Fibroblast of pulmonary artery (primary cell): ENCODE data around the gene LRP1B.

Experiments used
- DNase-seq: peaks from one replicate; pipeline ENCODE4 v3.0.0-alpha.2; 2010; ENCODE audit warnings: low read depth
- H3K4me3 ChIP-seq: replicated peaks from 2 replicates; pipeline ENCODE4 v1.5.1; 2011; ENCODE audit warnings: low read depth, mild to moderate bottlenecking, control low read depth, low read length, moderate library complexity
- TF ChIP-seq, protein P1 (sequence below): IDR thresholded peaks from 2 replicates; pipeline ENCODE4 v1.5.1; 2011; ENCODE audit warnings: mild to moderate bottlenecking, control low read depth, low read length, inconsistent platforms; ENCODE audit errors: missing control alignments

LRP1B gene

DNA sequence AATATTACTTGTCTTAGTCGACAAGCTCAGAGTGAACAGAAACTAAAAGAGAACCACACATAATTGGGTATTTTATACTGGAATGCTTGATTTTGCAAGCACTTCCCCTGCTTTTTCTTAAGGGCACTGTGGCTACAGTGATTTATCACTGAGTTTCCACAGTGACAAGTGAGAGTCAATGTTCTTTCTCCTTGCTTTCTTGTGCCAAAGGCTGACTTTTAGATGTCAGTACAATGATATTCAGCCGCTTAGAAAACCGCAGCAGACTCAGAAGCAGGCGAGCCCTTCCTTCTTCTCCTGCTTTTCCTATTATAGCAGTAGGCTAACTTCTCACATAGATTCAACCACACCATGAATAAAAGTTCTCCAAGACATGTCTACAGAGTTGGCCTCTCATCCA lies 1747.0 kb downstream of the LRP1B start:
- TF ChIP-seq, protein P1, sequence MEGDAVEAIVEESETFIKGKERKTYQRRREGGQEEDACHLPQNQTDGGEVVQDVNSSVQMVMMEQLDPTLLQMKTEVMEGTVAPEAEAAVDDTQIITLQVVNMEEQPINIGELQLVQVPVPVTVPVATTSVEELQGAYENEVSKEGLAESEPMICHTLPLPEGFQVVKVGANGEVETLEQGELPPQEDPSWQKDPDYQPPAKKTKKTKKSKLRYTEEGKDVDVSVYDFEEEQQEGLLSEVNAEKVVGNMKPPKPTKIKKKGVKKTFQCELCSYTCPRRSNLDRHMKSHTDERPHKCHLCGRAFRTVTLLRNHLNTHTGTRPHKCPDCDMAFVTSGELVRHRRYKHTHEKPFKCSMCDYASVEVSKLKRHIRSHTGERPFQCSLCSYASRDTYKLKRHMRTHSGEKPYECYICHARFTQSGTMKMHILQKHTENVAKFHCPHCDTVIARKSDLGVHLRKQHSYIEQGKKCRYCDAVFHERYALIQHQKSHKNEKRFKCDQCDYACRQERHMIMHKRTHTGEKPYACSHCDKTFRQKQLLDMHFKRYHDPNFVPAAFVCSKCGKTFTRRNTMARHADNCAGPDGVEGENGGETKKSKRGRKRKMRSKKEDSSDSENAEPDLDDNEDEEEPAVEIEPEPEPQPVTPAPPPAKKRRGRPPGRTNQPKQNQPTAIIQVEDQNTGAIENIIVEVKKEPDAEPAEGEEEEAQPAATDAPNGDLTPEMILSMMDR = no peak
- H3K4me3 ChIP-seq = no peak overlapping the region
- DNase-seq = peak; percentile 23

DNA sequence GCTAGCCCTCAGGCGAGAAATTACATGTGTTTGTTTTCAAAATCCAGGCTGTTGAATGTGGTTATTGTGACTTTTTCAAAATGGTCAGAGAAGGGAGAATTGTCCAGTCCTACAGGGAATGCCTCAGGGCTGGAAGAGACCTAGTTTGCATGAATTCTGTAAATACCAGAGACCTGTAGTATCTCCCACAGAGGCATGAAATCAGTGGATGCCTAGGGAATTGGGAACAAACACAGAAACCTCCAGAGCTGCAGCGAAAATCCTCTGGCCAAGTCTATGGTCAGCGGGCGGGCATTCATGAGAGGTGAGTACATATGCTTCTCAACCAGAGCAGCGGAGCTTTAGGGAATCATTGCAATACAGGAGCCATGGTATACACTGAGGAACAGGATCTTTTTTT lies 1754.1 kb downstream of the LRP1B start:
- DNase-seq = no peak
- TF ChIP-seq, protein P1 = no peak
- H3K4me3 ChIP-seq = no peak overlapping the region

DNA sequence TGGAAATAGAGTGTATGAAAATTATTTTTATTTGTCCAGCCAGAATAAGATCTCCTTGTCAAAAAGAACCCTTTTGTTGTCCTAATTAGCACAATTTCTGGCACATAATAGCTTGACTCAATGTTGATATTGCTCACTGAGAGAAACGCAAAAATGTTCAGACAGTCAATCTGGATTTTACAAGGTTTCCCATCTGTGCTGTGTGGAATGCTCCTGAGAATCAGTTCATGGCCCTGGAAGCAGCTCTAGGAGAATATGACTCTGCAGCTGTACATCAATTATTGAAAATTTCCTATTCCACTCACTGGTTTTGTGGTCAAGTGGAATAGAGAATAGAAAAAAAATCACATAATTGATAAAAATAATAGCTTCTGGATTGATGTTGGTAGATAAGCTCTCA lies 1767.7 kb downstream of the LRP1B start:
- TF ChIP-seq, protein P1 = no peak
- no peak for DNase-seq
- no peak overlapping the region for H3K4me3 ChIP-seq

DNA sequence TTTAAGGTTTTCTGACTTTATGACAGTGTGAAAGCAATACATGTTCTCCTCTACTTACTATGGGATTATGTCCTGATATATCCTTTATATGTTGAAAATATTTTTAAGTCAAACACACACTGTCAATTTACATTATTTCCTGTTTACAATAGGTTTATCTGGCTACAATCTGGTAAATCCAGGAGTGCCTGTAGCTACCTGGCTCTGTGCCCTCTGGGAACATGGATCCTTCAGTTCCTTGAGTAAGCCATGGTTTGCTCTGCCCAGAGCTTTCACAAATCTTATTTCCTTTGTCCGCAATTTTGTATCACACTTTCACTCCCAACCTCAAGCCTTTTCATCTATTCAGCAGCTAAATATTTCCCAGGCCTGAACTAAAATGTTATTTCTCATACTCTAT lies 1768.5 kb downstream of the LRP1B start:
- TF ChIP-seq, protein P1 = no peak
- no peak for DNase-seq
- H3K4me3 ChIP-seq = no peak overlapping the region

DNA sequence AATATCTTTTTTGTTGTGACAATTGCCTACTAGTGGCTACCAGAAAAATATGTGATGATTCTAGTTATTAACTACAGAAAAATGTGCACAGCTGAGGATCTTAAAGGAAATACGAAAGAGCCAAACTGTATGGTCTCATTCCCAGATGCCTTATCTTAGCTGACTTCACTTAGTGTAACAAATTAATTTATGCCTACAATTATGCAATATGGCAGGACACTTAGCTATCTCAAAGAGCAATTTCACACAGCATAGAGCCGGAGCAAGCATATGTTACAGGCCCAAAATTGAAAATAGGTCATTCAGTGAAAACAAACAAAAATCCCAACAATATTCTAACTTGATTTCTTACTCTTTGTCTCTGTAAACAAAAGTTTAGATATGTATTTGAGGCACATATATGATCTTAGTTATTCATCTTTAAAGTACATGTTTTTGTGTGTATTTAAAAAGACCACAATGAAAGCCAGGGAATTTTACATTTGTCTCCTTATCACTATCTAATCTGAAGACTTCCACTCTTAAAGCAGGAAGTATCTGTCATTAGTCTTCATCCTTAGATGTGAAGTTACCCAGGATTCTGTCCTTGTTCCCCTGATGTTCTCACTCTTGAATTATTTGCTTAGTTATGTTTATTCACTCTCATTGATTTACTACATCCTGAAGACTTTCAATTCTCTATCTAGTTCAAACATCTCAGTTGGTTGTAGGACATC lies 1771.6 kb downstream of the LRP1B start:
- peak; percentile 33 for DNase-seq
- TF ChIP-seq, protein P1 = no peak
- no peak overlapping the region for H3K4me3 ChIP-seq

DNA sequence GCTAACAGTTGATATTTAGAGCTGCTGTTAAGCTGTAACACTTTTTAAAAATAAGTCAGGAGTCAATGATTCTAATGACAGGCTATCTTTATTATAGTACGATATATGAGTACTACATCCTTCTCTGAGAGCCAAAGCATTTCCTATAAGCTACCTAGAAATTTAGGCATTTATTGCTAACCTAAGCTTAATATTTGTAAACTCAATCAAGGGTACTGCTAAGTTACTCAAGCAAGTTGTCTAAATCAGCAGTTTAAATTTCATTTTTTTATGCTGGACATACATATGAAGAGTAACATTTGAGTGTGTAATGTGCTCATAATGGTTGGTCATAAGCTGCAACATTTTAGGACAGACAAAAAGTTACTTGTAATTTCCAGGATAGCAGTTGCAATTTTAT lies 1774.1 kb downstream of the LRP1B start:
- TF ChIP-seq, protein P1 = no peak
- DNase-seq = no peak
- no peak overlapping the region for H3K4me3 ChIP-seq

DNA sequence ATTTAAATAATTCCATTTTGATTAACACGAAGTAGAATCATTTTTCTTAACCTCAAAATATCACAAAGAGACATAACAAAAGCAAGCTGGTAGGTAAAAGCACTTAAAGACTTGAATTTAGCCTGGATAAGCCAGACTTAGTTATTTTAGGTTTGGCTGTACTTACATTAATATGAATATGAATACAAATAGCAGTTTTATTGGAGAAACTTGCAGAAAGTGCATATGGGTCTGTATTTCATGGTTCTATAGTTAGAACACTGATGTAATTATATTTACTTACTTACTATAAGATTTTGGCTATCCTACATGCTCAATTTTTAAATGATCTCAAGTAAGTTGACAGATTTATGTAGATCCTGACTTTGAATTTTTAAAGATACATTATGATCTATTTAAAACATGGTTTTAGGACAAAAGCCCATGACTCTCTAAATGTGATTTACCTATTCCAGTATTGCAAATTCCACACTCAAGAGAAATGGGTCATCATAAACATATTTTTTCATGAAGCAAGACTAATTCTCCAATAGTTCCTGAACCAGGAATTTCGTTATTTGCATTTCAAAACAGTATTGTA lies 1775.2 kb downstream of the LRP1B start:
- TF ChIP-seq, protein P1 = no peak
- no peak for DNase-seq
- no peak overlapping the region for H3K4me3 ChIP-seq
